ENCODE results near the gene C11orf91.
A peak's percentile ranks its signal among the peaks of the same experiment; 100 is the strongest.
"Not testable (repeated sequence)": the region's sequence is repeated elsewhere in the genome, so short reads cannot be mapped to it uniquely, and the experiment has no call there.

C11orf91 gene

GRCh38 chr11:33721426-33721825, 20.8 kb upstream of the C11orf91 start:
- peak; percentile 91 for DNase-seq

- DNase-seq: no peak
Measured at GRCh38 chr11:33719587-33719986, 19.0 kb upstream of the C11orf91 start.

DNA sequence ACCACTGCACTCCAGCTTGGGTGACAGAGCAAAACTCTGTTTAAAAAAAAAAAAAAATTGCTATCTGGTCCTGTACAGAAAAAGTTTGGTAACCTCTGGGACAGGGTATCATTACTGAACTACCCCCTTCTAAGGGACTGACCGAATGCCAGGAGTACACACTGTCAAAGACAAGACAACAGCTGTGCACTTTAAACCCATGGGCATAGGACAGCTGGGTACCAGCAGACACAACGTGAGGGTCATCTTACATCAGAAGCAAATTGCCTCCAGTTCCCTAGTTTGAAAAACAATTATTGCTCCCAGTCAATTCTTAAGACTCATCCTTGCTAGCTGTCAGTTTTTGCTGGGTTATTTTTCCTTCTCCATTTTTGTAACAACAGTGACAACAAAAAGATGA, 17.8 kb upstream of the C11orf91 start:
- no peak for DNase-seq

DNA sequence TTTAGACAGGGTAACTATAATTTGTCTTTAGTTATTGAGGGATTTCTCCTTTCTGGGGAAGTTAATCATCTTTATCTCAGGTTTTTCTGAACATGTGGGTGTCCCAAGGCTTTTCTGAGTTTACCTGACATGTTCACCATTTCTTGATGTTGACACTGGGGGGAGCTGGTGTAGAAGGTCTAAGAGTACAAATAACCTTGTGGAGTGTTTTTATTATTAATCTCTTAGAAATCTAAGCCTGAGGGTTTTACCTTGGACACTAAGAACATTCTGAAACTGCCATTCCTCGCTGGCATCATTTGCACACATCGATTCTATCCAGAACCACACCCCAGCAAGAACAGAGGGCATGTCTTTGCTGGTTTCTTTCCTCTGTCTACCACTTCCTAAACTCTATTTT, 15.6 kb upstream of the C11orf91 start:
- peak; percentile 44 for DNase-seq

DNA sequence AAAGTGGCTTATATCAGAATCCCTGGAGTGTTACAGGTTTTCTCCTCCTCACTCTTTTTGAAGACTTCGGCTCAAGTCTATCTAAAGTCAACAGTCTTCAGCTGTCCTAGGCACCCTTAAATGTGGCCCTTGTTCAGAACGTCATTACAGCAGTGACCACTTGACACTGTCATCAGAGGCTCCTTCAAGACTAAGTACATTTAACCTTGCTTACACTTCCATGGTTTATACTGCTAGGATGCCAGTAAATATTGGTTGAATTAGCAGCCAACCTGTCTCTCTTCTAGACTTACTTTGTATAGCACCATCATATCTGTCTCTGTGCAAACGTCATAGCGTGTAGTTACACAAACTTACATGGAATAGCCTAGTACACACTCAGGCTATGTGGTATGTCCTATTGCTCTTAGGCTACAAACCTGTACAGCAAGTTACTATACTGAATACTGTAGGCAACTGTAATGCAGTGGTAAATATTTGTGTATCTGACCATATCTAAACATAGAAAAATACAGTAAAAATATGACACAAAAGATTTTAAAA, 13.3 kb upstream of the C11orf91 start:
- no peak for DNase-seq

DNA sequence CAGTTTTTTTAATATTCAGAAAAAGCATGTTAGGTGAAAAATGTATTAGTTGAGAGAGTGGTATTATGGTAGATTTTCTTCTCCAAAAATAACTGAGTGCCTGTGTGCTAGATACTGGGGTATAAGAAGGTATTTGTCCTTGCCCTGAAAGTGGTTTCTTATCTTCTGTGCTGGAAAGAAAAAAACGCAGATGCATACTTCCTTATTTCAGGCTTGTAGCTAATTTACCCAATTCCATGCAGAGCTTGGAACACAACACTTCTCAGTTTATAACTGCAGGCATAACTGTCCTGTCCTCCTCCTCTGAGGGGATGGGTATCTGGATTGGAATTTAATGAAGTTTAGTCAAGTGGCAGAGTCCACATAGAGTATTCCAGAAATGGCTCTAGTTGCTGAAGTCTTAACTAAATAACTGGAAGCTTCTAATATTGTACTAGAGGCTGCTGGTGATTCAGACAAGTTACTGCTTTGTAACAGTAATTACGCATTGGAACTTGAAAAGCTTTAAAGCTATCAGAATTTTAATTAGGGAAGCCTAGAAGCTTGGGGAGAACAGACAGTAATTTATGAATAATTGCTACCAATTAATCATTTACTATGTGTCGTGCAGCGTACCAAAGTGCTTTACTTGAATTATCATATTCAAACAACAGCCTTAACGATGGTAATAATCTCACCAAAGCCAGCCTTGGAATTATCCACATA, 12.7 kb upstream of the C11orf91 start:
- no peak for DNase-seq

DNA sequence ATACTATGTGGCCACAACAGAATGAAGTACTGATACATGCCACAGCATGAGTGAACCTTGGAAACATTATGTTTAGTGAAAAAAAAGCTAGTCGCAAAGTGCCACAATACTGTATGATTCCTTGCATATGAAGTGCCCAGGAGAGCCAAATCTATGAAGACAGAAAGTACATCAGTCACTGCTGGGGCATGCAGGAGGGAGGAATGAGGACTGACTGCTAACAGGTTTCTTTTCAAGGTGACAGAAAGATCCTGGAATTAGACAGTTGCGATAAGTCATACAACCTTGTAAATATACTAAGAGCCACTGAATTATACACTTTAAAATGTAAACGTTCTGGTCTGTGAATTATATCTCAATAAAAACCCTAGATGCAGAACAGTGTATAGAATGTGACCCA, 11.8 kb upstream of the C11orf91 start:
- DNase-seq: no peak

DNA sequence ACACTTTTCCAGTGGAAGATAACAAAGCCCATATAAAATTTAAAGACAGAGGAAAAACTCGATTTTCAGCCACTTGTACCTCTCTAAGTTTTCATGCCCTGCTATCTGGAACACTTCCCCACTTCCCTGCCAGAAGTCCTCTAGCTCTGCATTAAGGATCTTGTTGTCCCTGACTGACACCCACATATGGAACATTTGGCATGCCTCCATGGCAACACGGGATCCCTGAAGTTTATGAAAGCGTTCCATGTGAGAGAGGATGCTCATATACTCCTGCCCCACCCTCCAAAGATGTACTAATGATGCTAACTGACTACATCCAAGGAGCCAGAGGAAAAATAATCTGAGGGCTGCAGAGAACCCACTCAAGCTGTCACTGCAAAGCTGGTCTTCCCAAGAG, 8.8 kb upstream of the C11orf91 start:
- DNase-seq: no peak

DNA sequence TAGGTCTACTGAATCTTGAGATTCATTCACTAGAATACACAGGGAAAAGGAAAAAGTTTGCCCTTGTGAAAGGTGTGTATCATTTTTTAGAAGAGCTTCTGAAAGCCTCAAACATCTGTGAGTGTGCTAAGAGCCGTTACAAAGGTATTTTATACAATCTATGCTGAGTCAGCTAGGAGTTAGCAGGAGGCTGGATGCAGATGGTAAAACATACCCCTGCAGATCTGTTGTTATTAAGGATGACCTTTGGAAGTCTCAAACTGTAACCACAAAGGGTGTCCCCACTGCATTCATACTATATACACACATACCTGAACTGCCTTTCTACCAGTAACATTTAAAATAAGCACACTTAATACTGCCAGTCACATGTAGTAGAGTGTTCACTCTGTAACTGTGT, 8.4 kb upstream of the C11orf91 start:
- no peak for DNase-seq

GRCh38 chr11:33707831-33708230, 7.2 kb upstream of the C11orf91 start:
- not testable (repeated sequence) for DNase-seq

GRCh38 chr11:33706966-33707365, 6.3 kb upstream of the C11orf91 start:
- DNase-seq: no peak

DNA sequence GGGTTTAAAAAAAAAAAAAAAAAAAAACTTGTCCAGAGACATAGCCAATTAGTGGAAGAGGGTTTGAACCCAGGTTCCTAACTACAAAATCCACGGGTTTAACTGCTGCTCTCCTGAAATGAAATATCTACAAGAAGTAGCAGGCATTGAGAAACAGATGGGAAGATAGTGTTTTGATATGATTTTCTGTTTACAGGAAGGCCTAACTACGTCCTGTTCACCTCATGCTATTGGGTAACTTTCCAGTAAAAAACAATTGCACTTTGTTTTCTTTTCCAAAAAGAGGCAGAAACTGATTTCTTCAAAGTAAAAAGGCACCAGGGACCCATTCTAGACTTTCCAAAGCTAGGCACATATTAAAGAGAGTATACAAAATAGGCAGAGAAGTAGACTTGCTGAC, 5.9 kb upstream of the C11orf91 start:
- no peak for DNase-seq

DNA sequence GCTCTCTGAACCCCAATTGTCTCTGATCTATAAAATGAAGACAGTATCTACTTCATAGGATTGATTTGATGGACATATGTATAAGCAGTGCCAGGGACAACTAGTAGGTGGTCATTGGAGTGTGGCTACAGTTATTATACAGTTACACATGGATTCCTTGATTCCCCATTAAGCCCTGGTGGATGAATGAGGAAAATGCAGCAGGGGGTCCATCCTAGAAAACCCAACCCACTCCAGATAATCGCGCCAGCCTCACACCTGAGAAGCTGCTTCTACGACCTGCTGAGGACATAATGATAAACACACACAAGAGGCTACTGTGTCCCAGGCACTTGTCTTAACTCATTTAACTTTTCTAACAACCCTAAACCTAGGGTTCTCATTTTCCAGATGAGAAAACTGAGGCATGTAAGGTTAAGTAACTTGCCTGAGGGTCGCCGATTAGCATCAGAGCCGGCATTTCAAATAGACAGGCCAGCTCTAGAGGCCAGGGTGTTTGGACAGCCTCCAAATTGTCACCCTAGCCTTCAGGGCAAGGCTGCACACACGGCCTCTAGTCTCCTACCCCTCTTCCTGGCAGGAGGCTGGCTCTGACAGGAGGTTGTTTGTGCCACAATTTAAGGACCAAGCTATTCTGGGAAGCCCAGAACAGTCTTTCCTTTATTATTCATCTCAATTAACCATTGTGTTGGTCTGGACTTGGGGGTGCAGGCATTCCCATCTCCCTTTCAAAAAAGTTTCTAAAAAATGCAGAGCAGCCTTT, 3.8 kb upstream of the C11orf91 start:
- DNase-seq: no peak

DNA sequence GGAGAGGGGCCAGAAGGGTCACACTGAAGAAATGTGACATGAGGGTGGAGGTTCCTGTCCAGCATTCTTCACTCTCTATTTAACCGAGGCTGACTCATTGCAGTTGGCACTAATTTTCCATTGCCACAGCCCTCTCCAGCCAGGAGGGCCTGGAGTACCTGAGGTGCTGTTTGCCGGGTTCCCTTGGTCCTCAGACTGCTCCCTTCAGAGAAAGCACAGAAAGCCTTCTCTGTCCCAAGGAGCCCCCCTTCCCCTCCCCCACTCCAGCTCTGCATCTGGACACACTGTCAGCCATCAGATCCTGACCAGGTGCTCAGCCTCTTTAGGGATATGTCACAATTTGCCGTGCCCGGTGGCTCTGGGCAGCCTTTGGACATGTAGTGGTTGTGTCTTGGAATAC, 3.2 kb upstream of the C11orf91 start:
- DNase-seq: peak; percentile 44

DNA sequence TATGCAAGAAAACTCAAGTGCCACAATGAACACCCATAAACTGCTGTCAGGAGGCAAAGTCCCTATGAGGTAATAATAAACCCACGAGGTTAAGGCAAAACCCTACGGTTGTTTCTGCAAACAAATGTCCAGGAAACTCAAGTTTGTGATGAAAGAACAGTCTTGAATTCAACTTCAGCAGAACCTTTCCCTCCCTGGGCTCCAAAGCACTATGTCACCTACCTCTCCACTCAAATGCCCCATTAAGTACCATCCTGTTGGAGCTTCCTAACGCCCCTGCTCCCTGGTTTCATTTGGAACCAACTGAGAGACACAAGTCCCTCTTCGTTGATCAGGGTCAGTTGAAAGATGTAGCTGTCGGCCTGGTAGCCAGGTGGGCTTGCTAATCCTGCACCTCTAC, 2.6 kb upstream of the C11orf91 start:
- DNase-seq: no peak

GRCh38 chr11:33701302-33702230, 940 bp upstream of the C11orf91 start:
- peak; percentile 72 for DNase-seq

DNA sequence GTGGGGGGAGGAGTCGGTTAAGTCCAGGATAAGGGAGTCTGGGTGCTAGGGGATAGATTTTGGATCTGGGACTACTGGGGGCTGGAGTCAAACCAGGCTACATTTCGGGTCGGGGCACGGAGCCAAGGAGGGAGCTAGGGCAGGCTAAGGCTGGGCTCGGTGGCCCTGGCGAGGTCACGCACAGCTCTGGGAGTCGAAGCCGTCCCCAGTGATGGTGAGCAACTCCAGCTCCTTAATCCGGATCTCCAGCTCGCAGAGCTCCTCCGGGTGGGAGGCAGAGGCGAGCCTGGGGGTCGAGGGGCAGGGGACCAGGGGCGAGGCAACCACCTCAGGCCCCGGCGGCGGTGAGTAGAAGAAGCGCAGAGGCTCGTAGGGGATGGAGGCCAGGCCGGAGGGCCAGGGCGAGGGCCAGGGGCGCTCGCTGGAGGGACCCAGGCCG, 544 bp downstream of the C11orf91 start:
- no peak for DNase-seq

- DNase-seq: no peak
Measured at GRCh38 chr11:33699515-33700062, 1.0 kb downstream of the C11orf91 start.

DNA sequence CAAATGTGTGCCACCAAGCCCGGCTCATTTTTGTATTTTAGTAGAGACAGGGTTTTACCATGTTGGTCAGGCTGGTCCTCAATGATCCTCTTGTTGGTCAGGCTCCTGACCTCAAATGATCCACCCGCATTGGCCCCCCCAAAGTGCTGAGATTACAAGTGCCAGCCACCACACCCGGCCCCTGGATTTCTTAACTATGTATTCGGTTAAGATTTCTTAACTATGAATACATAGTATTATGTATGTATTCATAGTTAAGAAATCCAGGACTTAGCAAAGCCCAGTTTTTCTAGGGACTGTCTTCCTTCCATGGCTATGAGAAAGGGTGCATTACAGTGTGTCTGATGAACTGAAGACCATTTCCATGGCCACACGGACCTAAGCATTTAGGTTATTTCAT, 1.7 kb downstream of the C11orf91 start:
- DNase-seq: no peak

DNA sequence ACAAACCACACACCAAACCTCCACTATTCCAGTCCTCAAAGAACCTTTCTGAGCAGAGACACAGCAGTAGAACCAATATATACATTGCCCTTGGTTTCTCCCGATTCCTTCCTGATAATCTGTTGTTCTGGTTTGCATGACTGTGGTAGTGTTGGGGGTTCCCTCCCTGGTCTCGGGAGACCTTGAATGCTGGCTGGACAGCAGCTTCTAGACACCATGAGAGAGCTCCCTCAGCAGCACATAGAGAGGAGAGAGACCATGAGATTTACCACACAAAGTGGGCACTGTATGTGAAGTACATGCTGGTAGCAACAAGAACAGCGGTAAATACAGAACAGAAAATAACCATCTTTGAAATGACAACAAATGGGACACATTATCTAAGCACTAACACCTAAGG, 2.6 kb downstream of the C11orf91 start:
- DNase-seq: no peak

DNA sequence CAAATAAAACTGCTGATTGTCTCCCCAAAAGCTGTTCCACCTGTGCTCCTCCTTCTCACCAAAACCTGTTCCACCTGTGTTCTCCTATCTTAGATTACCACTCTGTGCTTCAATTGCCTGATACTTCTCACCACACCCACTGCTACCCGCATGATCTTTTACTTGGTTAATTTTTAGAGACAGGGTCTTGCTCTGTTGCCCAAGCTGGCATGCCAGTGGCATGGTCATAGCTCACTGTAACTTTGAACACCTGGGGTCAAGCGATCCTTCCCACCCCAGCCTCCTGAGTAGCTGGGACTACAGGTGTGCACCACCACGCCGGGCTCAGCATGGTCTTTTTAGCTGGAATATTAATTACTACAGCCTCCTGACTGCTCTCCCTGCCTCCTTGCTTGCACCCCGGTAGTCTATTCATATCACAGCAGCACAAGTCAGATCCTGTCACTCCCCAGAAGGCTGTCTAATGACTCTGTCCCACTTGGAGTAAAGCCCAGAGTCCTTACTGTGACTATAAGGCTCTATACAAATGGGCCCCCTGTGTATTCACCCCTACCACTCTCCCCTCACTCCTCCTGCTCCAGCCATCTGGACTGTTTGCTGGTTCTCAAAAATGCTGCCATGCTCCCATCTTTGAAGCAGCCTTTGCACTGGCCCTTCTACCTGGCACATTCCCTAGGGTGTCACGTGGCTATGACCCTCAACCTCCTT, 3.5 kb downstream of the C11orf91 start:
- DNase-seq: peak; percentile 39

DNA sequence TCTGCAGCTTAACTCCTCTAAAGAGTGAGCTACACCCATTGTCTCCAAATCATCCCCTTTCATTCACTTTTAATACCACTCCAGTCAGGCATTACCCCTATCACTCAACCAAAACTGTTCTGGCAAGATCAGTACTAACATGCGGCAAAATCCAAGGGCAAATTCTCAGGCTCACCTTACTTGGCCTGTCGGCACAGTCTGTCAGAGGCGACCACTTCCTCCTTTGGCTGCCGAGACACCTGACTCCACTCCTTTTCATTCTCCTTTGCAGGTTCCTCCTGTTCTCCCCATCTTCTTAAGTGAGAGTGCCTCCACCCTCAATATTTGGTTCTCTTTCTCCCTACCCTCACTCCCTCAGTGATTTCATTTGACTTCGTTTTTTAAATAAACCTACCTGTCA, 4.2 kb downstream of the C11orf91 start:
- DNase-seq: no peak

All from fibroblast of skin of back (primary cell).